Hematopoietic multipotent progenitor cell (in vitro differentiated cells): Measurements from ENCODE around the gene MCAT. TPM values are rescaled to one million over a fixed set of nuclear protein-coding genes. Genes with fewer than 3 reads are reported as not detected.

Experiments
- DNase-seq, 3 donors: peaks; one replicate each; pipeline ENCODE4 v3.0.0-alpha.2; 2011 to 2015; ENCODE audit warnings: low read depth in 2 of 3, low spot score in 2 of 3
- total RNA-seq: library from RNA; depleted of rRNA; stranded (reverse); fragments of >200 nt; gene quantifications from one replicate; pipeline ENCODE4 v1.2.3, GENCODE V29; 2012

The MCAT gene, protein sequence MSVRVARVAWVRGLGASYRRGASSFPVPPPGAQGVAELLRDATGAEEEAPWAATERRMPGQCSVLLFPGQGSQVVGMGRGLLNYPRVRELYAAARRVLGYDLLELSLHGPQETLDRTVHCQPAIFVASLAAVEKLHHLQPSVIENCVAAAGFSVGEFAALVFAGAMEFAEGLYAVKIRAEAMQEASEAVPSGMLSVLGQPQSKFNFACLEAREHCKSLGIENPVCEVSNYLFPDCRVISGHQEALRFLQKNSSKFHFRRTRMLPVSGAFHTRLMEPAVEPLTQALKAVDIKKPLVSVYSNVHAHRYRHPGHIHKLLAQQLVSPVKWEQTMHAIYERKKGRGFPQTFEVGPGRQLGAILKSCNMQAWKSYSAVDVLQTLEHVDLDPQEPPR
- total RNA-seq, result 25.0 TPM

DNA sequence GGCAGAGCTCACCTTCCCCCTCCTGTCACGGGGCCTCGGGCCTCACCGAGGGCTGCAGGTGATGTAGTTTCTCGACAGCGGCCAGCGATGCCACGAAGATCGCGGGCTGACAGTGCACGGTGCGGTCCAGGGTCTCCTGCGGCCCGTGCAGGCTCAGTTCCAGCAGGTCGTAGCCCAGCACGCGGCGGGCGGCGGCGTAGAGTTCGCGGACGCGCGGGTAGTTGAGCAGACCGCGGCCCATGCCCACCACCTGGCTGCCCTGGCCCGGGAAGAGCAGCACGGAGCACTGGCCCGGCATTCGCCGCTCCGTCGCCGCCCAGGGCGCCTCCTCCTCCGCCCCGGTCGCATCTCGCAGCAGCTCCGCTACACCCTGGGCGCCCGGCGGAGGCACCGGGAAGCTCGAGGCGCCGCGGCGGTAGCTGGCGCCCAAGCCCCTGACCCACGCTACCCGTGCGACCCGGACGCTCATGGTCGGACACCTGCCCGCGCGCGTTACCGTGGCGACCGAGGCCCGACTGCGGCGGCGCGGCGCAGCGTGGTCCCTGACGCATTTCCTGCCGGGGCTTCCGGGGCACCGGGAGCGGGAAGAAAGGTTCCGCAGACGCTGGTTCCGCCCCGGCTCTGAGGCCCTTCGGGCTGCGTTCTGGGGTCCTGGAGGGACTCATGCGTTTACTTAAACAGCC, at the start of gene MCAT:
Gene MCAT (minus strand): TSS at position 519 of the 683 bp plus-strand sequence. CDS start 50 bp downstream, at position 469.
- peak; percentile 58 to 71 (median 70) for DNase-seq

DNA sequence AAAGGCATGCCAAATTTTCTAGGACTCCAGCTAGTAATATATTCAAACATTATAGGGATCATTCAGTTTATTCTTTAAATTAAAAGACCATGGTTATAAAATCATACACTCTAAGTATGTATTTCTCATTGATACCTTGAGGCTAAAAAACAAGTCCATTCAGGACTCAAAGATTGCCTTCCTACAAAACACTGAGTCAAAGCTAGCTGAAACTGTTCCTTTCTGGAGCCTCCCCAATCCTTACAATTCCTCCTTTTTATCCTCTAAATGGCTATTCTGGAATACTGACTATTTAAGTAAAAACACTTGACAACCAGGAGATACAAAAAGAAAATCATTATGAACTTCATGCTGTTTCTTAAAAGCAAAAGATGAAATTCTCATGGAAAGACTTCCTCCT, 48.6 kb upstream of the MCAT start:
- DNase-seq, result no peak

DNA sequence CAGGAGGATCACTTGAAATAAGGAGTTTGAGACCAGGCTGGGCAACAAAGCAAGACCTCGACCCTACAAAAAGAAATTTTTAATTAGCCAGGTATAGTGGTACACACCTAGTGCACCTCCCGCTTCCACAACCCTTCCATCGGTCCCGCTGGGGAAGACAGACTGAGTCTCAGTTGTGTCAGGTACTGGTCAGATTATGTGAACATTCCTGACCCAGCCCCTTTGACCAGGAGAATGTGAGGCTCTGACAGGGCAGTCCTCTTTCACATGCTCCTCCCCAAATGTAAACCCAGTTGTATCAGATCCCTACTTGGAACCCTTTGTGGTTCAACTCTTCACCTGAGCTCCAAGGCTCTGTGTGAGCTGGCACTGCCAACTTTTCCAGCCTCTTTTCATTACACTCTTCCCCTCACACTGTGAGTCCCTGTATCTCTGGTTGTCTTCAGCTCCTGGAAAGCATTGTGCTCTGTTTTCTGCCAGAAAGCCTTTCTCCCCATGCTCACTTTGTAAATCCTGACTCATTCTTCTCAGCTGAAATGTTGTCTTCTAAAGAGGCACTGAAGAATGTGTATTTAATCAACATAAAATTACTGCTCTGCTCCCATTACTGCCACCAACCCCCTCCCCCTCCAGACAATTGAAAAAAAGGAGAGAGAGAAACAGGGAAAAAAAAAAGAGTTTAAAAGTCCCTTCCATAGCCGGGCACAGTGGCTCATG, 45.8 kb upstream of the MCAT start:
- no peak for DNase-seq

DNA sequence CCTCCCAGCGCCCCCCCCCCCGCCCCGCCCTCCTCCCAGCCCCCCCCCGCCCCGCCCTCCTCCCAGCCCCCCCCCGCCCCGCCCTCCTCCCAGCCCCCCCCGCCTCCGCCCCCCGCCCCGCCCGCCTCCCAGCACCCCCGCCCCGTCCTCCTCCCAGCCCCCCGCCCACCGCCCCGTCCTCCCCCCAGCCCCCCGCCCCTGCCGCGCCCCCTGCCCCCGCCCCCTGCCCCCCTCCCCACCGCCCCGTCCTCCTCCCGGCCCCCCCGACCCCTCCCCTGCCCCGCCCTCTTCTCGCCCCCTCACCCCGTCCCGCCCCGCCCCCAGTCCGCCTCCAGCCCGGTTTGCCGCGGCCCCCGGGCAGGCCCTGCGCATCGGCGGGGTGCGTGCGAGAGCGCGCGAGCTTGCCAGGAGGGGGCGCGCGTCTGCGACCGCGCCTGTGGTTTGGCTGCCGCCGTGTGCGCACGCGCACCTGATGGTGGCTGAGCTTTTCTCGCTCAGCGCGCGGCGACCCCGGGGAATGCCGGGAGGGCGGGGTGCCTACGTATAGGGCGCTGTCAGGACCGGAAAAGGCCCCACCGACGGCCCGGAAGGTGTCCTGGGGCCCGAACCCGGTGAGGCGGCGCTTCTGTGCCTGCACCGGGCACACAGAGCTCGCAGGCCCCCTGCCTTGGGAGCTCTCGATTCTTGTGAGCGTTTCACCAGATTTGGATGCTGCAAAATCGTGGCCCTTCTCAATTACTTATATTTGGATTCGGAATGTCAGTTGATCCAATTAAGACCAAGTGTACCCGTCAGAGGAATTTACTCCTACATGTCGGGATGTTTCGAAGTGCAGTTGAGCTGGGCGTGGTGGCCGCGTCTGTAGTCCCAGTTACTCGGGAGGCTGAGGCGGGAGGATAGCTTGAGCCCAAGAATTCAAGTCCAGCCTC, 44.2 kb upstream of the MCAT start:
- DNase-seq, result peak; percentile 95 to 98 (median 95)

DNA sequence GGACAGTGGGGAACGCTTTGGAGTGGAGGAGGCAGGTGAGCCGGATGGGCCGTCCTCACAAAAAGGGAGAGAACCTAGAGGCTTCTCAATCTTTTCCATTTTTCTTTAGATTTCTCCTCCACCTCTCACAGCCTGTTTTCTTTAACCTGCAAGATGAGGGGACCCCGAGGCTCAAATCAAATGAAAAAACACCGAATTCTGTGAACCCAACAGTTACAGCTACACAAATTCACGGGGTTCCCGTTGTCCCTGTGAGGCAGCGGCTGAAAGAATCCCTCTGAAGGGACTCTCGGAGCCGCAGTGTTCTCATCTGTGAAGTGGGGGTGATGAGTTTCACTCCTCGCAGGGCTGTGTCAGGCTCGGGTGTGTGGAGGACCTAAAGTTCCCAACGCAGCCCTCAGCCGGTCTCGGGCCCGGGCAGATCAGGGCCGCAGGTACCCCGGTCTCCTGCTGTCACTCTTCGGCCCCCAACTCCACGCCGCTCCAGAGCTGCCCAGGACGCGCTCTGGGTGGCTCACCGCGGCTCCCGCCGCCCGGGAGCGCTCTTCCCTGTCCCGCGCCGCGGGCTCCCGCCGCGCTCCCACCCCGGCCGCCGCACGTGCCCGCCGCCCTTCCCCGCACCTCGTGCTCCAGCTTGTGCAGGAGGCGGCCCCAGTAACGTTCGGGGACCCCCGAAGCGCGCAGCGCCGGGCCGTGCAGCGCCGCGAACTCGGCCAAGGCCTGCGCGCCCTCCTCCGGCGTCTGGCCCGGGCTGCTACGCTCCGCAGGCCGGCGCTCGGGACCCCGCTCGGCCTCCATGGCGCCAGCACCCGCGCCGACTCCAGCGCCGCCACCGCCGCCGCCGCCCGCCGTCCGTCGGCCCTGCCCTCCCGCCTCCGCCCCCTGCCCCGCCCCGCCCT, 43.3 kb upstream of the MCAT start, which contains the start of gene TTLL12:
Gene TTLL12 (minus strand): TSS at position 863 of the 899 bp plus-strand sequence. CDS start 65 bp downstream, at position 798.
- peak; percentile 38 to 64 (median 64) for DNase-seq

DNA sequence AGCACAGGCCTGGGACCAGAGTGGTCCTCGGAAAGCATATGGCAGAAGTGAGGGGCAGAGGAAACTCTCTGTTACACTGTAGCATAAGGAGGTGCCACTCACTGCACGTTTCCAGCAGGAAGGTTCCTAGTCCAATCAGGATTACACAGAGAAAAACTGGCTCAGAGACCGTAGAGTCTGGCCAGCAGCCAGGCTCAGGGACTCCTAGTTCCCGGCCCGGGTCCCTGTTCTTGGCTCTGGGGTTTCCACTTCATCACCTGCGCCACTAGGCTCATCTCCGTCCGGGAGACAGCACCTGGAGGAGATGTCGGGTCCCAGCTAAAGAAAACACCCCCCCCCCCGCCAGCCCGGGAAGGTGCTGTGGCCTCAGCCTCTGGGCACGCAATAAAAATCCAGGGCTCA, 42.7 kb upstream of the MCAT start:
- no peak for DNase-seq

DNA sequence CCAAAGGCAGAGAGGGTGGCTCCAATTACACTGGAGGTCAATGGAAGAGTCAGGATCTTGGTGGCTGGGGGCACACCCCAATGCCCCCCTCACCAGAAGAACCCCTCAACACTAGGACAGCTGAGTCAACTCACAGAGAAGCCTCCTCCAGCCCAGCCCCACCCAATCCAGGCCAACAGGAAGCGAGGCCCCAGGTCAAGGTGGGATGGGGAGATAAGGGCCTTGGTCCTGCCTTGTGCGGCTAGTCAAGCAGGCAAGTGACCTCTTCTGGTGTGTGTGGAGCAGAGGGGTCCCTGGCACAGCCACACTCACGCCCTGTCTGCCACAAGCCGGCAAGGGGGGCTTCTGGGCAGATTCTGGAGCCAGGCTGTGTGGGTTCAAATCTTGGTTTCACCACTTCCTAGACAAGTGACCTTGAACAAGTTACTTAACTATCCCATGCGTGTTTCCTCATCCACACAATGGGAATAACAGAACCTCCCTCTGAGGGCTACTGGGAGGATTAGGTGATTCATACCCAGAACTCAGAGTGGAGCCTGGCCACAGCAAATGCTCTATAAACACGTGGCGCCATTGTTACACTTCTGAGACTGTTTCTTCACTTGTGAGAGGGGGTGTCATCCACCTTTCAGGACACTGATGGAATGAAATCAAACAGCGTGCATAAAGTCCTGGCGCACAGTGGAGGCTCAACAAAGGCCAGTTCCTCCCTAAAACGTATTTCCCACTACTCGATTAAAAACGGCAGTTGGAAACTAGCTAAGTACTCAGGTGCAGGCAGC, 40.5 kb upstream of the MCAT start:
- peak in 2 of 3 donors; percentile 45 to 60 for DNase-seq

DNA sequence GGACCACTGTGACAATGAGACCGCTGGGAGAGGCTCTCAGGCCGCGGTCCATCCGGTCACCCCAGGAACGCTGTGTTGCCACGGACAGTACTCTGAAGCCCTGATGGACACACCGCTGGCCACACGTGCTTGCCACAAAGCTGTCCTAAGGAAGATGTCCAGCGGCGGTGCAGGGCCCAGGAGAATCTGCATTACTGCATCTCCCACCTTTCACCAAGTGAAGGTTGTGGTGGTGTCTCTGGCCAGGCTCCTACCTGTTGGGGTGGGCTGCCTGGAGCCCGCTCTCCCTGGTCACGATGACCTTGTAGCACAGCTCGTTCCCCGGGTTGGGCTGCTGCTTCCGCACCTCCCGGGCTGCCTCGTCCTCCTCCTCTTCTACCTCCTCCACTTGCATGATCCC, 39.5 kb upstream of the MCAT start:
- DNase-seq, result no peak

DNA sequence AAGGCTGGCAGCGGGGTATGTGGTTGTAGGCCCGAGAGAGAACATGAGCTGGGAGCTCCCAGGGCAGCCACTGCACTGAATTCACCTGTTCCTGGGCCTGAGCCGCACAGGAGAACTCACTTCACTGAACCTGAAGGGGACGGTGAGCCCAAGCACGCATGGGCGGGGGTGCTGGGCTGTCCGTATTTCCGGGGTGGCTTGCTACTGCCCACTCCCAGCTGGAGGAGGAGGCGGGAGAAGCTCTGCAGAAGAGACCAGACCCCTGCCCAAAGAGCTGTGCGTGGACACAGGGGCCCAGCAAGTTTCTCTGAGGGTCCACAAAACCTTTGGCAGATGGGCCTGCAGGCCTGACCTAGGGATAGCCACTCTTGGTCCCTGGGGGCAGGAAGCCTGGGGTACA, 38.9 kb upstream of the MCAT start:
- no peak for DNase-seq

DNA sequence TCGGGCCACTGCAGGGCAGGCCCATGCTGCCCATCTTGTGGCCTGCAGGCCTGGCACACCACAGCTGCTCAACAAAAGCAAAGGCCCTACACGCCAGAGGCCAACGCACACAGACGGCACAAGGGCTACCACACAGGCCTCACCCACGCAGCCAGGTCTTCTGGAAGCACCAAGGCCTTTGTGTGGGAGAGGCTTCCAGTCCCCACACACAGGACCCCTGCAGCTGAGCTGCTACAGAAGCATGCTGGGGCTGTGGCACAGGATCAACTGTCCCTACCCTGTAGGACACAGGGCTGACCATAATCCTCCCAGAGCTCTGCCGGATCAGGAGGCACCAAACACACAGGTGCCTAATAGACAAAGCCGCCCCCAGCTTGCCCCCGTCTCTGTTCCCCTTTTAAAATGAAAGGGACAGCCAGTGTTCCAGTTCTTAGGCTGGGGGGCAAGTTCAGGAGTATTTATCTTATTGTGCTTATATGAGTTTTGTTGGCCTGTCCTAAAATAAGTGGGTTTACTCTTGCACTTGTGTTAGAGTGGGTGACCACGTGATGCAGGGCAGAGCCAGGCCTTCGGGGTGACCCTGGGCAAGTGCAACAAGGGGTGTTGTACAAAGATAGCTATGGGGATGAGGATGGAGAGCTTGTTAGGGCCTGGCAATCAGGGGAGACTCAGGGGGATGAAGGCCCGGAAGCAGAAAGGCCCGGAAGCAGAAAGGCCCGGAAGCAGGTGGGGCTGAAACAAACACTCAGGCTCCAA, 38.3 kb upstream of the MCAT start:
- no peak for DNase-seq

DNA sequence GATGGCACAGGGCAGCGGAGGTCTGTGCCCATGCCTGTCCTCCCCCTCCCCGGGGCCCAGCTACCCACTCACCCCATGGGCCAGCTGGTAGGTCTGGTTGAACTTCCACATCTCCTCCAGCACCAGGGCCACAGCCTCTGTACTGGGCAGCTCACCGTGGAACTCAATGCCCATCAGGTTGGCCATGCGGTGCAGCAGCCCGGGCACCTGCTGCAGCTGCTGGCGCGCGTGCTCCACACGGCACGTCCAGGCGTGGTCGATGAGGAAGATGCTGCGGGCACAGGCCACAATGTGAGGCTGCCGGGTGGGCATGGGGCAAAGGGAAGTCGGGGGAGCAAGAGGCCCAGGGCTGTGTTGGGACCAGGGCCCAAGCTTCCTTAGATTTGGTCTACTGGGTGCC, 37.5 kb upstream of the MCAT start:
- no peak for DNase-seq

DNA sequence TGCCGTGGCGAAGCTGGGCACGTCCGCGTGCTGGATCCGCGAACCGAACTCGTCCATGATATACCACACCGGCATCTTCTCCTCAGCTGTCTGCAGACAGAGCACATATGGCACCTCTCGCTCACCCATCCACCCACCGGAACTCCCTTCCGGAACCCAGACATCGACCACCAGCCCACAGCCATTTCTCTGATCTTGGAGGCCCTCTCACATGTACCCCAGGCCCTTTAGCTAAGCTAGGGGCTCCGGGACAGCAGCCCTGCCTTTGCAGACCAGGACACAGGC, 36.7 kb upstream of the MCAT start:
- no peak for DNase-seq

DNA sequence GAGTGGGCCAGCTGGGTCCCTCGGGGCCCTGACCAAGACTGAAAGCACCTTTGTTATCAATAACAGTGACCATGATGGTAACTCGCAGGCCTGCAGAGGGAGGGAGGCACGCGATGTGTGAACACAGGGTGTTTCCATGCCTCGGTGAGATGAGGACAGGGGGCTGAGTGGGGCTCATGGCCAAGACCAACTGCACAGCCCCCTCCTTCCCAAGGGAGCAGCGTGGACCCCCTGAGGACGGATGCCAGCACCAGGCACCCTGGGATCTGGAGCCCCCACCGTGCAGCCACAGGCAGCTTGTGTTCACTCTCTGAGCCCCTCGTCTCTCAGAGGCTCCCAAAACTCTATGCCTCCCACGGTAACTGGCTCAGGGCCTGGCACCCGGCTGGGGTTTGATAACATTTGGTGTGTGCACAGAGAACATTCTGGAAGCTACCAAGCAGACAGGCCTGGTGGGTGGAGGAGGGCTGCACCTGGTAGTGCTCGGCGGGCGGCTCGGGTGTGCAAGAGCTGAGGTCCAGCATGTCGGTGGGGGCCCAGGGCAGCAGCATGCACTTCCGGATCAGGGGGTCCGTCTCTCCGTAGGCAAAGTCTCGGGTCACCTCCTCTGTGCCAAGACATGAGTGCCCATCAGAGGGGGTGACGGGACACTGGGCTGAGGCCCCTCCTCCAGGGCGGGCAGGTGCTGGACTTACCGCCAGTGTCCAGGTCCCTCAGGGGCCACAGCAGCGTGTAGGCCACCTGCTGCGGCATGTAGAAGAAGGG, 36.1 kb upstream of the MCAT start:
- DNase-seq, result no peak

DNA sequence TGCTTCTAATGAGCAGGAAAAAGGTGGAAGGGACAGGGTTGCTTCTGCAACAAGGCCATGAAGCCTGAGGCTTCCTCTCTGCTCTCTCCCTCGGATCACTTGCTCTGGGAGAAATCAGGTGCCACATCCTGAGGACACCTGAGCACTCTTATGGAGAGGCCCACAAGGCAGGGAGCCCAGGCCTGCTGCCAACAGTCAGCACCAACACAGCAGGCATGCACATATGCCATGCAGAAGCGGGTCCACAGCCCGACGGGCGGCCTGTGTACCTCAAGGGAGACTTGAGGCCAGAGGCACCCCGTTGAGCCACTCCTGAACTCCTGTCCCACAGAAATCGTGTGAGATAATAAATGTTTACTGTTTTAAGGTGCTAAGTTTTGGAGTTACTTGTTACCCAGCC, 34.3 kb upstream of the MCAT start:
- no peak for DNase-seq

DNA sequence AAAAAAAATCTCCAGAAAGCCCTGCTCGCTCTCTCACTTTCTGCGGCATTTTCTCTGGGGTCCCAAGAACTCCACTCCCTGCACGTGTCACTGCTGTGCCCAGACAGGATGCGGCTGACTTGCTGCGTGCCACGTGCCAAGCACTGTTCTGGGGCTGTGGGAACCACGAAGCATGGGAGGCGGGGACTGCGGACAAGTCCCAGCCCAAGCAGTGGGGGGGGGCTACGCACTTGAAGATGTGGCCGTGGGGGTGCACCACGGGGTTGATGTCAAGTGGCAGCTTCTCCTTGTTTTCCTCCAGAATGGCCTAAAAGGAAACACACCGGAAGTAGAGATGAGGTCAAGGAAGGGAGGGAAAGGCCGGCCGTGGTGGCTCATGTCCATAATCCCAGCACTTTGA, 32.9 kb upstream of the MCAT start:
- no peak for DNase-seq

DNA sequence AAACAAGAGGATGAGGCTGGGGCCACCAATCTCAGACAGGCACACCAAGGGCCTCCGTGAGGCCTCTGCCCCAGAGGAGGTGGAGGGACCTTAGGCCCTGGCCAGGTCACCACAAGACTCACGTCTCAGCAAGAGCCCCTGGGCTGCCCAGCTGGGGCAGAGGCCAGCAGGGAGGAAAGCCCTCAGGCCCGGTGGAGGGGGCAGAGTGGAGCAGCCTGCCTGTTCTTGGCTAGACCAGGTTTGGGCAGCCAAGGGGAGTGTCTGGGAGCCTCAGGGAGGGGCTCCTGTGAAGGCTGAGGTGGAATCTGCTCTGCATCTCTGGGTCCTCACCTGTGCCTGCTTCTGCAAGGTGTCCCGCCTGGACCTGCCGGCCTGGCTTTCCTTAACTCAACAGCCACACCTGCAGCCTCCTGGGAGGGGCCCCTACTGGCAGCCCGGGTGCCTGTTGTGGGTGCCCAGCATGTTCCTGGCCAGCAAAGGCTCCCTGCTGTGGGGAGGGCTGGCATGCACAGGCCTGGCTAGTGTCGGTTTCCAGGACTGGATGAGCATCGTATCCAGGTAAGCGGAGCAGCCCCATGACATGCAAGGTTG, 31.8 kb upstream of the MCAT start:
- DNase-seq, result no peak
